GM12891 (cell line): Measurements from ENCODE around the gene CDC6.

Experiments used
- DNase-seq: peaks from one replicate; pipeline ENCODE4 v3.0.0; 2011; ENCODE audit warnings: low spot score; ENCODE audit not compliant: insufficient read length
- FAIRE-seq: peaks from 2 replicates; lab custom pipeline; 2011; peaks lifted over from hg19 to GRCh38; lab: Jason Lieb, UNC
- PAX5 ChIP-seq: IDR thresholded peaks from 2 replicates; pipeline ENCODE4 v1.6.1; 2011; ENCODE audit warnings: low read length, moderate library complexity, mild to moderate bottlenecking; ENCODE audit not compliant: insufficient read depth, severe bottlenecking
- POLR2A ChIP-seq: IDR thresholded peaks from 2 replicates; pipeline ENCODE4 v1.6.1; 2011; ENCODE audit warnings: low read depth, low read length, control low read depth
- POLR2AphosphoS5 ChIP-seq: IDR thresholded peaks from 2 replicates; pipeline ENCODE4 v1.6.1; 2011; ENCODE audit warnings: low read depth, low read length, control low read depth
- POU2F2 ChIP-seq: IDR thresholded peaks from 2 replicates; pipeline ENCODE4 v1.6.1; 2011; ENCODE audit warnings: low read depth, mild to moderate bottlenecking, control low read depth, low read length, moderate library complexity
- SPI1 ChIP-seq: IDR thresholded peaks from 2 replicates; pipeline ENCODE4 v1.6.1; 2011; ENCODE audit warnings: low read depth, low read length, control low read depth
- TAF1 ChIP-seq: IDR thresholded peaks from 2 replicates; pipeline ENCODE4 v1.6.1; 2011; ENCODE audit warnings: low read depth, low read length, control low read depth

CDC6 gene

GRCh38 chr17:40346765-40347158 is 59.1 kb downstream of the CDC6 start:
- no peak for DNase-seq
- no peak for TF ChIP-seq PAX5
- TF ChIP-seq POU2F2: no peak
- TF ChIP-seq SPI1: no peak
- TF ChIP-seq TAF1: no peak
- no peak for TF ChIP-seq POLR2AphosphoS5
- TF ChIP-seq POLR2A: no peak
- FAIRE-seq: no peak

GRCh38 chr17:40347319-40348135 is 59.8 kb downstream of the CDC6 start:
- TF ChIP-seq PAX5 (no peak), POU2F2 (no peak), SPI1 (no peak), POLR2A (no peak), POLR2AphosphoS5 (no peak), TAF1 (no peak)
- DNase-seq (no peak), FAIRE-seq (no peak)

GRCh38 chr17:40348136-40348504 is 60.4 kb downstream of the CDC6 start:
- no peak for FAIRE-seq

GRCh38 chr17:40348562-40349476 is 61.1 kb downstream of the CDC6 start:
- no peak for TF ChIP-seq POLR2A
- TF ChIP-seq POU2F2: no peak
- no peak for TF ChIP-seq PAX5
- TF ChIP-seq TAF1: no peak
- no peak for TF ChIP-seq SPI1
- TF ChIP-seq POLR2AphosphoS5: no peak
- no peak for FAIRE-seq
- no peak for DNase-seq

More at GRCh38 chr17:40348136-40348504, 60.4 kb downstream of the CDC6 start:
- TF ChIP-seq POU2F2 (no peak), TAF1 (no peak), PAX5 (no peak)
- DNase-seq: no peak

GRCh38 chr17:40349477-40349894 is 61.8 kb downstream of the CDC6 start:
- FAIRE-seq: no peak
- DNase-seq: no peak
- TF ChIP-seq SPI1 (no peak), POLR2AphosphoS5 (no peak), PAX5 (no peak), POU2F2 (no peak), TAF1 (no peak), POLR2A (no peak)

GRCh38 chr17:40349895-40350688 is 62.4 kb downstream of the CDC6 start:
- TF ChIP-seq POU2F2: no peak
- no peak for TF ChIP-seq POLR2A
- no peak for TF ChIP-seq TAF1
- TF ChIP-seq POLR2AphosphoS5: no peak
- no peak for TF ChIP-seq PAX5
- TF ChIP-seq SPI1: no peak
- FAIRE-seq (no peak), DNase-seq (no peak)

- no peak for DNase-seq
- no peak for FAIRE-seq
- no peak for TF ChIP-seq PAX5
- no peak for TF ChIP-seq POLR2AphosphoS5
- TF ChIP-seq TAF1: no peak
Measured at GRCh38 chr17:40350689-40351358, 63.1 kb downstream of the CDC6 start.

- DNase-seq (no peak), FAIRE-seq (no peak)
- TF ChIP-seq POU2F2 (no peak), PAX5 (no peak), POLR2A (no peak), POLR2AphosphoS5 (no peak), TAF1 (no peak), SPI1 (no peak)
Measured at GRCh38 chr17:40351359-40352236, 63.9 kb downstream of the CDC6 start.
